Measurements from ENCODE around the gene SLC9A1. TPM values are rescaled to one million over a fixed set of nuclear protein-coding genes. Genes with fewer than 3 reads are reported as not detected.

The SLC9A1 gene
- polyA plus RNA-seq, 3 donors: 4.5 to 14.2 (median 4.6) TPM

DNA sequence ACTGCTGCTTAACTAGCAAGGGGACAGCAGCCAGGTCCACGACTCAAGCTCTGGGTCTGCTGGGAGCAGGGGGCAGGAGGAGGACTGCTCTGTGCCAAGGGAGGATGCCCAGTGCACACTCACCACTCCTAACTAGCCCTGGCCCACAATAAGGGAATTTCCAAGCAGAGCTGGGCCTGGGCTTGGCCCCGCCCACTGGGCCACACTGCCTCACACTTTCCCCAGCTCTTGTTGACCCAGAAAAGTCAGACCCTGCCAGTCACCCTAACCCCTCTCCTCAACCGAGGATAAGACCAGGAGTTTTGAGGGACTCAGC, 18.7 kb downstream of the SLC9A1 start:
- Mint-ChIP-seq H3K9me3 (no peaks in the 10 kb centered on the region), H3K4me1 (peaks cover 90% of the 10 kb centered on the region), H3K36me3 (peaks cover 28 to 35% of the 10 kb centered on the region in 2 donors), H3K27ac (peak overlapping the region; percentile 99 to 100 (median 99)), H3K27me3 (ENCODE audit: low read depth in 3 of 3) (peaks cover 0 to 2% (median 0%) of the 10 kb centered on the region in 3 donors), H3K4me3 (peak overlapping the region; percentile 34 to 91)
- H3K4me3 ChIP-seq (replicated peaks in 1 of 3; ENCODE audit: low read depth in 2 of 3, low read length in 3 of 3): peak overlapping the region in 1 of 3 experiments; percentile 61
- intact Hi-C loops (cut with micrococcal nuclease): loop anchor here in 1 of 2 donors (2.0 kb wide), 1 partner anchor 19 kb away; the partner anchor contains the start of gene SLC9A1
- peak; percentile 71 to 86 (median 81) for DNase-seq
- H3K36me3 ChIP-seq (replicated peaks in 1 of 2; ENCODE audit: control insufficient read depth in 1 of 2, insufficient read depth in 2 of 2, low read length in 2 of 2): peaks cover 0 to under 1% of the 10 kb centered on the region in 2 donors
- H3K9ac ChIP-seq (ENCODE audit: insufficient read depth, low read length, poor library complexity, severe bottlenecking): peak overlapping the region; percentile 64
- H3K27me3 ChIP-seq (ENCODE audit: control insufficient read depth in 2 of 2, insufficient read depth in 2 of 2, low read length in 2 of 2): no peaks in the 10 kb centered on the region
- H3K4me1 ChIP-seq (ENCODE audit: control insufficient read depth in 1 of 2, insufficient read depth in 2 of 2, low read length in 2 of 2): peaks cover 82 to 87% of the 10 kb centered on the region in 2 donors
- 100% methylated on average over 2 of the region's 3 CpGs for WGBS (ENCODE audit: insufficient coverage)
- H3K9me3 ChIP-seq (replicated peaks in 1 of 2; ENCODE audit: control insufficient read depth in 1 of 2, insufficient read depth in 1 of 2, low read length in 2 of 2): no peaks in the 10 kb centered on the region
- peak overlapping the region; percentile 97 to 99 for H3K27ac ChIP-seq (ENCODE audit: low read depth in 1 of 2, low read length in 2 of 2)
- H3K4me2 ChIP-seq (replicated peaks; ENCODE audit: extremely low read depth, low read length, poor library complexity, severe bottlenecking): peak overlapping the region; percentile 54
- H3K79me2 ChIP-seq (ENCODE audit: insufficient read depth, low read length): peaks cover 52% of the 10 kb centered on the region
- TF ChIP-seq CTCF (IDR thresholded peaks at IDR 0.05): no peak
- H4K20me1 ChIP-seq (ENCODE audit: insufficient read depth, low read length): no peaks in the 10 kb centered on the region
- peak overlapping the region; percentile 69 for H2AFZ ChIP-seq (ENCODE audit: insufficient read depth, low read depth, low read length, poor library complexity, severe bottlenecking)

DNA sequence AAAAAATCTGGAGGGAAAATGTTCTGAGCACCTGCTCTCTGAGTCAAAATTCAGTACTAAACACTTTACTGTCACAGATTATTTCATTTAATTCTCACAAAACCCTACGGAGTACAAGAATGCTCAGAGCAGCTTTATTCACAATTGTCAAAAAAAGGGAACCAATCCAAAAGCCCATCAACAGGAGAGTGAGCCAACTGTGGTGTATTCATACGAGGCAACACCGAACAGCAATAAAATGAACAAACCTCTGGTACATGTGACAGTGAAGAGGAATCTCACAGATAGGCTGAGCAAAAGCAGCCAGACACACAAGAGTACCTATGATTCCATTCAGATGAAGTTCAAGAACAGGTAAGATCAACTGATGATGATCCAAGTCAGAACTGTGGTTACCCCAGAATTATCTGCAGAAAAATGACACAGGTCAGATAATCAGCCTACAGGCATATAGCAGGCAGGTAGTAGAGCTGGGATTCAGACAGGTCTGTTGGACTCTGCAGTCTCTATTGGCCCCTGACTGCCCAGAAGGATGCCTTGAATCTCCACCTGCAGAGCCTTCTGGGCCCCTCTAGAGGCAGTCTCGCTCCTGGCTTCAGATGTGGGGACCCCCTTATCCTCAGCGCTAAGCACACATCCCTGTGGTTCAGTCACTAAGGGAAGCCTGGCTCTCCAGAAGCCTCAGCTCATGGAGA, 19.2 kb downstream of the SLC9A1 start:
- Histone ChIP-seq H3K9me3 (replicated peaks in 1 of 2; ENCODE audit: control insufficient read depth in 1 of 2, insufficient read depth in 1 of 2, low read length in 2 of 2) (no peaks in the 10 kb centered on the region), H3K79me2 (ENCODE audit: insufficient read depth, low read length) (peaks cover 47% of the 10 kb centered on the region), H3K4me1 (ENCODE audit: control insufficient read depth in 1 of 2, insufficient read depth in 2 of 2, low read length in 2 of 2) (peaks cover 85 to 89% of the 10 kb centered on the region in 2 donors), H3K9ac (ENCODE audit: insufficient read depth, low read length, poor library complexity, severe bottlenecking) (peak overlapping the region; percentile 64), H3K4me3 (replicated peaks in 1 of 3; ENCODE audit: low read depth in 2 of 3, low read length in 3 of 3) (peak overlapping the region in 1 of 3 experiments; percentile 61), H3K27me3 (ENCODE audit: control insufficient read depth in 2 of 2, insufficient read depth in 2 of 2, low read length in 2 of 2) (no peaks in the 10 kb centered on the region), H3K4me2 (replicated peaks; ENCODE audit: extremely low read depth, low read length, poor library complexity, severe bottlenecking) (peak overlapping the region; percentile 54), H4K20me1 (ENCODE audit: insufficient read depth, low read length) (no peaks in the 10 kb centered on the region), H3K36me3 (replicated peaks in 1 of 2; ENCODE audit: control insufficient read depth in 1 of 2, insufficient read depth in 2 of 2, low read length in 2 of 2) (no peaks in the 10 kb centered on the region), H2AFZ (ENCODE audit: insufficient read depth, low read depth, low read length, poor library complexity, severe bottlenecking) (no peak overlapping the region), H3K27ac (ENCODE audit: low read depth in 1 of 2, low read length in 2 of 2) (peak overlapping the region; percentile 97 to 99)
- TF ChIP-seq CTCF (IDR thresholded peaks at IDR 0.05): no peak
- Mint-ChIP-seq H3K4me1 (peaks cover 94% of the 10 kb centered on the region), H3K9me3 (peaks cover 0 to 1% (median 0%) of the 10 kb centered on the region in 7 donors), H3K4me3 (peak overlapping the region in 1 of 2 donors; percentile 91), H3K27me3 (ENCODE audit: low read depth in 3 of 3) (peaks cover 0 to 2% (median 0%) of the 10 kb centered on the region in 3 donors), H3K36me3 (peaks cover 33 to 39% of the 10 kb centered on the region in 2 donors), H3K27ac (peak overlapping the region; percentile 99 to 100 (median 99))
- peak; percentile 56 to 69 (median 68) for DNase-seq
- intact Hi-C loops (cut with micrococcal nuclease): loop anchor here in 1 of 2 donors (2.0 kb wide), 2 partner anchors 19 to 23 kb away; partner anchors contain the start of gene SLC9A1
- 90% methylated on average over 2 of the region's 5 CpGs for WGBS (ENCODE audit: insufficient coverage)
